VCaP (cell line): ENCODE results near the gene SFSWAP.
"Not testable (repeated sequence)": the region's sequence is repeated elsewhere in the genome, so short reads cannot be mapped to it uniquely, and the experiment has no call there.

ENCODE experiments used
- H3K27ac ChIP-seq: fragments of 450-650 bp; 2 replicates; pipeline ENCODE4 v1.5.1; 2017
- CTCF ChIP-seq: fragments of 450-650 bp; conservative IDR thresholded peaks from 2 replicates; pipeline ENCODE4 v1.5.1; 2017; ENCODE audit warnings: mild to moderate bottlenecking, moderate library complexity

Gene SFSWAP

GRCh38 chr12:131700271-131700670 is 10.6 kb upstream of the SFSWAP start:
- no peak for TF ChIP-seq CTCF
- H3K27ac ChIP-seq = no peak overlapping the region

GRCh38 chr12:131701705-131702572 is 9.0 kb upstream of the SFSWAP start:
- H3K27ac ChIP-seq = no peak overlapping the region
- no peak for TF ChIP-seq CTCF

- H3K27ac ChIP-seq = no peak overlapping the region
- no peak for TF ChIP-seq CTCF
These were observed 8.4 kb upstream of the SFSWAP start for GRCh38 chr12:131702573-131702877.

GRCh38 chr12:131703161-131703560 is 7.7 kb upstream of the SFSWAP start:
- TF ChIP-seq CTCF = no peak

GRCh38 chr12:131704509-131704908 is 6.4 kb upstream of the SFSWAP start:
- H3K27ac ChIP-seq = no peak overlapping the region
- no peak for TF ChIP-seq CTCF

More at GRCh38 chr12:131703161-131703560, 7.7 kb upstream of the SFSWAP start:
- H3K27ac ChIP-seq = no peak overlapping the region

- not testable (repeated sequence) for H3K27ac ChIP-seq
These were observed 4.2 kb upstream of the SFSWAP start for GRCh38 chr12:131706709-131707108.

GRCh38 chr12:131709226-131709625 is 1.7 kb upstream of the SFSWAP start:
- H3K27ac ChIP-seq = no peak overlapping the region
- no peak for TF ChIP-seq CTCF

GRCh38 chr12:131711551-131712205 is 788 bp downstream of the SFSWAP start:
- TF ChIP-seq CTCF = no peak
- H3K27ac ChIP-seq = peak overlapping the region; percentile 99
